HG03066 (cell line): ENCODE data around the gene RUNX1.
"Not testable (repeated sequence)": the region's sequence is repeated elsewhere in the genome, so short reads cannot be mapped to it uniquely, and the experiment has no call there.

Experiments used
- ATAC-seq: cut with Tn5 transposase; IDR thresholded peaks from one replicate; pipeline ENCODE4 v1.9.1; 2021; ENCODE audit warnings: low read depth; ENCODE audit not compliant: unreplicated experiment

The RUNX1 gene

GRCh38 chr21:34952701-34953100 lies 96.4 kb downstream of the RUNX1 start:
- no peak for ATAC-seq

- not testable (repeated sequence) for ATAC-seq
These were observed 97.2 kb downstream of the RUNX1 start for GRCh38 chr21:34951868-34952267.

- ATAC-seq, result no peak
These were observed 98.1 kb downstream of the RUNX1 start for GRCh38 chr21:34950980-34951379.

GRCh38 chr21:34949499-34949898 lies 99.6 kb downstream of the RUNX1 start:
- ATAC-seq, result no peak

GRCh38 chr21:34949030-34949429 lies 100.1 kb downstream of the RUNX1 start:
- ATAC-seq, result no peak

- ATAC-seq, result no peak
These were observed 100.9 kb downstream of the RUNX1 start for GRCh38 chr21:34948157-34948556.

GRCh38 chr21:34946916-34947534 lies 102.1 kb downstream of the RUNX1 start:
- ATAC-seq, result no peak

- no peak for ATAC-seq
These were observed 102.7 kb downstream of the RUNX1 start for GRCh38 chr21:34946385-34946840.

- no peak for ATAC-seq
These were observed 103.8 kb downstream of the RUNX1 start for GRCh38 chr21:34945288-34945687.

- no peak for ATAC-seq
These were observed 104.9 kb downstream of the RUNX1 start for GRCh38 chr21:34944015-34944755.

- no peak for ATAC-seq
These were observed 106.2 kb downstream of the RUNX1 start for GRCh38 chr21:34942911-34943310.

GRCh38 chr21:34941162-34941561 lies 107.9 kb downstream of the RUNX1 start:
- ATAC-seq, result no peak

- ATAC-seq, result no peak
These were observed 109.3 kb downstream of the RUNX1 start for GRCh38 chr21:34939673-34940331.

GRCh38 chr21:34938089-34938764 lies 110.9 kb downstream of the RUNX1 start:
- no peak for ATAC-seq

- ATAC-seq, result no peak
These were observed 112.1 kb downstream of the RUNX1 start for GRCh38 chr21:34936883-34937563.

- ATAC-seq, result no peak
These were observed 112.7 kb downstream of the RUNX1 start for GRCh38 chr21:34936371-34936789.

GRCh38 chr21:34935898-34936297 lies 113.2 kb downstream of the RUNX1 start:
- no peak for ATAC-seq

GRCh38 chr21:34935452-34935851 lies 113.7 kb downstream of the RUNX1 start:
- no peak for ATAC-seq

- ATAC-seq, result no peak
These were observed 114.8 kb downstream of the RUNX1 start for GRCh38 chr21:34934350-34934749.

- no peak for ATAC-seq
These were observed 115.3 kb downstream of the RUNX1 start for GRCh38 chr21:34933609-34934335.
